WI38 (cell line): ENCODE results near the gene TMEM86B.
A peak's percentile ranks its signal among the peaks of the same experiment; 100 is the strongest.

Experiments
- H3K4me3 ChIP-seq: 2 replicates; pipeline ENCODE4 v1.5.1; 2011; ENCODE audit warnings: low read depth, mild to moderate bottlenecking, control low read depth, low read length
- CTCF ChIP-seq: IDR thresholded peaks from 2 replicates; pipeline ENCODE4 v1.5.1; 2012; ENCODE audit warnings: low read depth, mild to moderate bottlenecking, control low read depth, low read length

TMEM86B gene

GRCh38 chr19:55256562-55257460 is 28.2 kb upstream of the TMEM86B start:
- peak overlapping the region; percentile 74 for H3K4me3 ChIP-seq
- no peak for TF ChIP-seq CTCF

GRCh38 chr19:55255618-55256423 is 27.3 kb upstream of the TMEM86B start:
- H3K4me3 ChIP-seq: 0 out of 2 replicates have a peak overlapping the region, but pooled peaks have one; percentile 9
- TF ChIP-seq CTCF: no peak

GRCh38 chr19:55254625-55254977 is 26.0 kb upstream of the TMEM86B start:
- TF ChIP-seq CTCF: no peak
- H3K4me3 ChIP-seq: no peak overlapping the region

GRCh38 chr19:55253842-55254624 is 25.5 kb upstream of the TMEM86B start:
- TF ChIP-seq CTCF: no peak
- no peak overlapping the region for H3K4me3 ChIP-seq

GRCh38 chr19:55252760-55253663 is 24.4 kb upstream of the TMEM86B start:
- H3K4me3 ChIP-seq: no peak overlapping the region
- TF ChIP-seq CTCF: no peak

GRCh38 chr19:55251341-55252081 is 22.9 kb upstream of the TMEM86B start:
- no peak for TF ChIP-seq CTCF
- H3K4me3 ChIP-seq: no peak overlapping the region
